Femur (tissue), 1 donor: ENCODE measurements around the gene HOXC11.

Experiments
- DNase-seq: peaks from one replicate; pipeline ENCODE4 v3.0.0-alpha.2; 2017

Gene HOXC11

GRCh38 chr12:53944209-53944608, 28.7 kb upstream of the HOXC11 start:
- no peak for DNase-seq

GRCh38 chr12:53944907-53945847, 27.7 kb upstream of the HOXC11 start:
- no peak for DNase-seq

GRCh38 chr12:53947743-53948142, 25.2 kb upstream of the HOXC11 start:
- DNase-seq = no peak

- DNase-seq = no peak
Observed at GRCh38 chr12:53948650-53949593, 24.0 kb upstream of the HOXC11 start.

- DNase-seq = no peak
Observed at GRCh38 chr12:53949631-53950436, 23.1 kb upstream of the HOXC11 start.

GRCh38 chr12:53950437-53950773, 22.5 kb upstream of the HOXC11 start:
- no peak for DNase-seq

GRCh38 chr12:53950789-53951576, 21.9 kb upstream of the HOXC11 start:
- no peak for DNase-seq

GRCh38 chr12:53951577-53952334, 21.2 kb upstream of the HOXC11 start:
- no peak for DNase-seq

GRCh38 chr12:53952335-53952694, 20.6 kb upstream of the HOXC11 start:
- DNase-seq = no peak

GRCh38 chr12:53952871-53953734, 19.8 kb upstream of the HOXC11 start:
- no peak for DNase-seq

- DNase-seq = no peak
Observed at GRCh38 chr12:53953831-53954693, 18.9 kb upstream of the HOXC11 start.

GRCh38 chr12:53954694-53955035, 18.3 kb upstream of the HOXC11 start, which contains the start of gene HOXC12:
Gene HOXC12 (plus strand): TSS chr12:53954903. CDS start chr12:53954930, 27 bp downstream.
- DNase-seq = no peak

- no peak for DNase-seq
Observed at GRCh38 chr12:53955036-53955775, 17.7 kb upstream of the HOXC11 start.

GRCh38 chr12:53955776-53956250, 17.1 kb upstream of the HOXC11 start:
- no peak for DNase-seq

GRCh38 chr12:53956251-53956887, 16.6 kb upstream of the HOXC11 start:
- DNase-seq = no peak

GRCh38 chr12:53956914-53957536, 15.9 kb upstream of the HOXC11 start:
- no peak for DNase-seq

- no peak for DNase-seq
Observed at GRCh38 chr12:53958128-53958527, 14.8 kb upstream of the HOXC11 start.
